Astrocyte (in vitro differentiated cells and primary cell): Measurements from ENCODE around the gene CSAD. TPM values are rescaled to one million over a fixed set of nuclear protein-coding genes. Genes with fewer than 3 reads are reported as not detected.

Source experiments
- DNase-seq: peaks from one replicate; pipeline ENCODE4 v3.0.0-alpha.2; 2010; ENCODE audit warnings: low read depth
- FAIRE-seq: peaks from 2 replicates; lab custom pipeline; 2011; peaks lifted over from hg19 to GRCh38; lab: Jason Lieb, UNC
- H2AFZ ChIP-seq: 2 replicates; pipeline ENCODE4 v1.6.0; 2012; ENCODE audit warnings: low read depth, low read length, inconsistent platforms
- H3K27ac ChIP-seq: 2 replicates; pipeline ENCODE4 v1.5.1; 2011; ENCODE audit warnings: low read depth, low read length, inconsistent platforms
- H3K27me3 ChIP-seq: 2 replicates; pipeline ENCODE4 v1.6.0; 2011; ENCODE audit warnings: low read length, inconsistent platforms; ENCODE audit not compliant: insufficient read depth
- H3K36me3 ChIP-seq: 2 replicates; pipeline ENCODE4 v1.5.1; 2011; ENCODE audit warnings: low read length, inconsistent platforms; ENCODE audit not compliant: insufficient read depth
- H3K4me1 ChIP-seq: 2 replicates; pipeline ENCODE4 v1.5.1; 2011; ENCODE audit warnings: low read length, inconsistent platforms; ENCODE audit not compliant: insufficient read depth
- H3K4me2 ChIP-seq: 2 replicates; pipeline ENCODE4 v1.6.0; 2012; ENCODE audit warnings: low read length, inconsistent platforms
- H3K4me3 ChIP-seq: 2 replicates; pipeline ENCODE4 v1.5.1; 2011; ENCODE audit warnings: low read depth, mild to moderate bottlenecking, low read length, inconsistent platforms; ENCODE audit not compliant: insufficient read depth
- H3K79me2 ChIP-seq: 2 replicates; pipeline ENCODE4 v1.6.0; 2012; ENCODE audit warnings: mild to moderate bottlenecking, low read length, inconsistent platforms; ENCODE audit not compliant: insufficient read depth
- H3K9ac ChIP-seq: 2 replicates; pipeline ENCODE4 v1.6.0; 2012; ENCODE audit warnings: mild to moderate bottlenecking, low read length, inconsistent platforms
- H3K9me3 ChIP-seq: 2 replicates; pipeline ENCODE4 v1.5.1; 2012; ENCODE audit warnings: low read depth, mild to moderate bottlenecking, low read length, inconsistent platforms; ENCODE audit not compliant: insufficient read depth
- H4K20me1 ChIP-seq: 2 replicates; pipeline ENCODE4 v1.6.0; 2012; ENCODE audit warnings: low read length, inconsistent platforms; ENCODE audit not compliant: insufficient read depth
- H3K27ac Mint-ChIP-seq: one replicate; pipeline ENCODE4 v1.8.0; 2021; ENCODE audit warnings: mild to moderate bottlenecking, mixed read lengths; ENCODE audit not compliant: unreplicated experiment
- H3K27me3 Mint-ChIP-seq: one replicate; pipeline ENCODE4 v1.8.0; 2021; ENCODE audit warnings: low read depth, mixed read lengths; ENCODE audit not compliant: unreplicated experiment
- H3K36me3 Mint-ChIP-seq: one replicate; pipeline ENCODE4 v1.8.0; 2021; ENCODE audit warnings: low read depth, mixed read lengths; ENCODE audit not compliant: unreplicated experiment
- H3K4me1 Mint-ChIP-seq: one replicate; pipeline ENCODE4 v1.8.0; 2021; ENCODE audit warnings: low read depth, mixed read lengths; ENCODE audit not compliant: unreplicated experiment
- H3K4me3 Mint-ChIP-seq: one replicate; pipeline ENCODE4 v1.8.0; 2021; ENCODE audit warnings: mild to moderate bottlenecking, moderate library complexity, mixed read lengths; ENCODE audit not compliant: unreplicated experiment
- H3K9me3 Mint-ChIP-seq: one replicate; pipeline ENCODE4 v1.8.0; 2021; ENCODE audit warnings: mild to moderate bottlenecking, mixed read lengths; ENCODE audit not compliant: unreplicated experiment
- CTCF ChIP-seq: IDR thresholded peaks from 2 replicates; pipeline ENCODE4 v1.5.1; 2011; ENCODE audit warnings: low read depth, mild to moderate bottlenecking, inconsistent platforms, low read length, moderate library complexity; ENCODE audit not compliant: insufficient read depth
- EZH2 ChIP-seq: IDR thresholded peaks from 2 replicates; pipeline ENCODE4 v1.6.1; 2012; ENCODE audit warnings: mild to moderate bottlenecking, low read length, inconsistent platforms; ENCODE audit not compliant: insufficient read depth
- total RNA-seq: library from RNA; stranded (reverse); gene quantifications from 2 replicates; pipeline ENCODE4 v1.2.1, GENCODE V29; 2021

CSAD gene
- total RNA-seq, 1 donor from 2014 or later, result 19.4 TPM

GRCh38 chr12:53195516-53196420 lies 15.0 kb upstream of the CSAD start:
- Histone ChIP-seq H4K20me1 (peaks cover 4% of the 10 kb centered on the region), H3K9ac (no peak overlapping the region), H3K79me2 (no peaks in the 10 kb centered on the region), H3K36me3 (no peaks in the 10 kb centered on the region), H3K27me3 (no peaks in the 10 kb centered on the region), H2AFZ (no peak overlapping the region), H3K4me2 (no peak overlapping the region), H3K4me1 (no peaks in the 10 kb centered on the region), H3K27ac (no peak overlapping the region), H3K9me3 (no peaks in the 10 kb centered on the region), H3K4me3 (no peak overlapping the region)
- TF ChIP-seq EZH2 (no peak), CTCF (no peak)
- Mint-ChIP-seq H3K9me3 (no peaks in the 10 kb centered on the region), H3K27ac (no peak overlapping the region), H3K27me3 (peaks cover 45% of the 10 kb centered on the region), H3K36me3 (peaks cover 10% of the 10 kb centered on the region), H3K4me3 (peak overlapping the region; percentile 57), H3K4me1 (peaks cover 6% of the 10 kb centered on the region)
- DNase-seq (no peak), FAIRE-seq (no peak)

- H3K27me3 ChIP-seq, result no peaks in the 10 kb centered on the region
- TF ChIP-seq CTCF (no peak), EZH2 (no peak)
- H3K9me3 ChIP-seq, result no peaks in the 10 kb centered on the region
- Mint-ChIP-seq H3K27me3 (peaks cover 45% of the 10 kb centered on the region), H3K4me3 (no peak overlapping the region), H3K9me3 (no peaks in the 10 kb centered on the region), H3K27ac (no peak overlapping the region), H3K36me3 (peaks cover 11% of the 10 kb centered on the region), H3K4me1 (peaks cover 4% of the 10 kb centered on the region)
- H3K79me2 ChIP-seq, result no peaks in the 10 kb centered on the region
- H3K4me2 ChIP-seq, result no peak overlapping the region
- FAIRE-seq (no peak), DNase-seq (no peak)
- no peak overlapping the region for H2AFZ ChIP-seq
- no peak overlapping the region for H3K9ac ChIP-seq
- H3K36me3 ChIP-seq, result no peaks in the 10 kb centered on the region
- H4K20me1 ChIP-seq, result peaks cover 4% of the 10 kb centered on the region
- no peak overlapping the region for H3K27ac ChIP-seq
- H3K4me1 ChIP-seq, result no peaks in the 10 kb centered on the region
- no peak overlapping the region for H3K4me3 ChIP-seq
Measured at GRCh38 chr12:53194973-53195372, 14.2 kb upstream of the CSAD start.
